Panc1 (cell line): Measurements from ENCODE around the gene COL5A1.

ENCODE experiments used
- POLR2AphosphoS5 ChIP-seq: IDR thresholded peaks from 2 replicates; pipeline ENCODE4 v1.6.1; 2012; ENCODE audit warnings: mild to moderate bottlenecking, low read depth, low read length, moderate library complexity
- TF ChIP-seq, protein P1 (sequence below): fragments of 450-650 bp; IDR thresholded peaks from 2 replicates; pipeline ENCODE4 v1.5.1; 2017; ENCODE audit warnings: mild to moderate bottlenecking

DNA sequence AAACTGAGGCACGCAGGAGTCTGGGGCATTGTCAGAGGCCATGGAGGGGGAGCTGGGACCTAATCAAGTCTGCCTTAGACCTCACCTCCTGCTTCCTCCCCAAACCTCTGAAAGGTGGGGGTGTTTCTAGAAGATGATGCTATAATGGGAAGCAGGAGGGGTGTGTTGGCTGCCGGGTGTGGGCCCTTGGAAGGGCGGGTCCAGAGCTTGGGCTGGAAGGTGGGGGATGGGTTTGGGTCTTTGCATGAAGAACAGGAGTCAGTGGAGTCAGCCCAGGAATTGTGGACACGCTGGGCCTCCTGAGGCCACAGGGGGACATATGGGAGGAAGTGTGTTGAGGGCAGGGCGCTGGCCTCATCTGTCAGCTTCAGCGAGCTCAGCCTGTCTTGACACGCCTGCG lies 138.0 kb downstream of the COL5A1 start:
- TF ChIP-seq, protein P1, sequence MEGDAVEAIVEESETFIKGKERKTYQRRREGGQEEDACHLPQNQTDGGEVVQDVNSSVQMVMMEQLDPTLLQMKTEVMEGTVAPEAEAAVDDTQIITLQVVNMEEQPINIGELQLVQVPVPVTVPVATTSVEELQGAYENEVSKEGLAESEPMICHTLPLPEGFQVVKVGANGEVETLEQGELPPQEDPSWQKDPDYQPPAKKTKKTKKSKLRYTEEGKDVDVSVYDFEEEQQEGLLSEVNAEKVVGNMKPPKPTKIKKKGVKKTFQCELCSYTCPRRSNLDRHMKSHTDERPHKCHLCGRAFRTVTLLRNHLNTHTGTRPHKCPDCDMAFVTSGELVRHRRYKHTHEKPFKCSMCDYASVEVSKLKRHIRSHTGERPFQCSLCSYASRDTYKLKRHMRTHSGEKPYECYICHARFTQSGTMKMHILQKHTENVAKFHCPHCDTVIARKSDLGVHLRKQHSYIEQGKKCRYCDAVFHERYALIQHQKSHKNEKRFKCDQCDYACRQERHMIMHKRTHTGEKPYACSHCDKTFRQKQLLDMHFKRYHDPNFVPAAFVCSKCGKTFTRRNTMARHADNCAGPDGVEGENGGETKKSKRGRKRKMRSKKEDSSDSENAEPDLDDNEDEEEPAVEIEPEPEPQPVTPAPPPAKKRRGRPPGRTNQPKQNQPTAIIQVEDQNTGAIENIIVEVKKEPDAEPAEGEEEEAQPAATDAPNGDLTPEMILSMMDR: no peak
- TF ChIP-seq POLR2AphosphoS5: no peak
